Fibroblast of upper back skin (primary cell): ENCODE results near the gene PCAT7.
"Not testable (repeated sequence)": the region's sequence is repeated elsewhere in the genome, so short reads cannot be mapped to it uniquely, and the experiment has no call there.

Experiments used
- DNase-seq: peaks from one replicate; pipeline ENCODE4 v3.0.0-alpha.2; 2013

Gene PCAT7

DNA sequence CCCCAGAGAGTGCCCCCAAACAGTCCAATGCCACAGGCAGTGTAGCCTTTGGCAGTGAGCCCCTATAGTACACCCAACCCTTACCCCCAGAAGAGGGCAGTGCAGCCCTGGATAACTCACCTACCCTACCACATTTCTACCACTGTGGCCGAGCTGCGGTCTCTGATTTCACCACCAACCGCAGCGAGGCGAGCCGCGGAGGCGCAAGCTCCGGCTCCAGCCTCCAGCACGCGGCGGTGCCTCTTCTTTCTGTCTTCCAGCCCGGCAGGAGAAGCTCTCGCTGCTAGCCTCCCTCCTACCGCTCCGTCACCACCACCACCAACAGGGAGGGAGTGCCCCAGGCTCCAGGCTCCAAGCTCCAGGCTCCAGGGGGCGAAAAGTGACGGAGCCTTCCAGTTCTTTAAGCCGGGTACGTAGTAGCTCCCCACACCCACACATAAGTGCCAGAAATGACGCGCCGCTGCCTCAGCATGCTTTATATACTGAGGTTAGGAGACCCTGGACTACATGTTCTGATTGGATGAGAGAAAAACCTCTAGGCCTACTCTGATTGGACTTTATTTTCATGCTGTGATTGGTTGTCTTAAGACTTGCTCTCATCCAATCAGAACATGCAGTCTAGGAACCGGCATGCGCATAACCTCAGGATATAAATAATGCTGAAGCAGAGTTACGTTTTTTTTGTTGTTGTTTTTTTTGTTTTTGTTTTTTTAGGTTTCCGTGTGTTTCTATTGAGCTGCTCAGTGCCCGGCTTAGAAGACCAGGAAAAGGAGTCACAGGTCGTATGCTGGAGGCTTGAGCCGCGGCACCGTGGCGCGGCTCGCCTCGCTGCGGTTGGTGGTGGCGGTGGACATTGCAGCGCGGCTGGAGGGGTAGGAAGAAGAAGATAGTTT lies at the start of gene PCAT7:
TSS of gene PCAT7 (plus strand) at position 645 of the 893 bp plus-strand sequence.
- DNase-seq = peak; percentile 49

DNA sequence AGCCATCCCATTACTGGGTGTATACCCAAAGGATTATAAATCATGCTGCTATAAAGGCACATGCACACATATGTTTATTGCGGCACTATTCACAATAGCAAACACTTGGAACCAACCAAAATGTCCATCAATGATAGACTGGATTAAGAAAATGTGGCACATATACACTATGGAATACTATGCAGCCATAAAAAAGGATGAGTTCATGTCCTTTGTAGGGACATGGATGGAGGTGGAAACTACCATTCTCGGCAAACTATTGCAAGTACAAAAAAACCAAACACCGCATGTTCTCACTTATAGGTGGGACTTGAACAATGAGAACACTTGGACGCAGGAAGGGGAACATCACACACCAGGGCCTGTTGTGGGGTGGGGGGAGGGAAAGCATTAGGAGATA lies 48.5 kb upstream of the PCAT7 start:
- DNase-seq = not testable (repeated sequence)

GRCh38 chr9:94507531-94508258 lies 47.2 kb upstream of the PCAT7 start:
- DNase-seq = no peak

DNA sequence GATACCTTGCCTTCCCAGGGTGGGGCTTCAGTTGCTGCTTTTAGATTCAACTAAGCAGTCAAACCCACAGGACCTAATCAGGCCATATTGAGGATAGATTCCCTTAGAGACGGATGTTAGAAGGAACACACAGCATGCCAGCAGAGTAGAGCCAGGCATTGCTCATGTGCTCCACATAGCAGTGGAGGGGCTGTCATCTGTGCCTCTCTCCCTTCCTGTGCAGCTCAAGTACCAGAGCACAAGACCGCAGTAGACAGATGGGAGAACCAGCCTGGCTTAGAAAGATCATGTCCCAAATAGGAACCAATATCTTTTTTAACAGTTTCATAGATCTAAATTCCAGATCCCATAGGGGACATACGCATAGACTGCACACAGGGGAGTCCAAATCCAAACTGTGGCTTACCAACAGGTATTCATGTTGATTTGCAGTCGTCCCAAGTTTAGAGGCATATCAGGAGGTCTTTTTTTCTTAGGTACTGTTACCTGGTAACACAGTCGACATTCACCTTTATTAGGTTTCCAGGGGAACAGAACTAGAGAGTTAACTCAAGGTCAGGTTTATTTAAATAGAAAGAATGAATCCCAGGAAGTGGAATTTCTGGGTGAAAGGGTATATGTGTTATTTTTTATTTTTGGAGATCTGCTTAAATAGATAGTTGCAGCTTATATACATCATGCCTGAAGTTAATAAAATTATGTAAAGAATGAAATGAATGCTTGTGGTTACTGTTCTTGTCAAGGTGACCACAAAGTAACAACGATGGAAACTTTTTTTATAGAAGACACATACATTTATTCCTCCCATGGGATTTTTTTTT lies 43.5 kb upstream of the PCAT7 start:
- DNase-seq = peak; percentile 75

- DNase-seq = no peak
Observed at GRCh38 chr9:94511955-94512265, 43.0 kb upstream of the PCAT7 start.

DNA sequence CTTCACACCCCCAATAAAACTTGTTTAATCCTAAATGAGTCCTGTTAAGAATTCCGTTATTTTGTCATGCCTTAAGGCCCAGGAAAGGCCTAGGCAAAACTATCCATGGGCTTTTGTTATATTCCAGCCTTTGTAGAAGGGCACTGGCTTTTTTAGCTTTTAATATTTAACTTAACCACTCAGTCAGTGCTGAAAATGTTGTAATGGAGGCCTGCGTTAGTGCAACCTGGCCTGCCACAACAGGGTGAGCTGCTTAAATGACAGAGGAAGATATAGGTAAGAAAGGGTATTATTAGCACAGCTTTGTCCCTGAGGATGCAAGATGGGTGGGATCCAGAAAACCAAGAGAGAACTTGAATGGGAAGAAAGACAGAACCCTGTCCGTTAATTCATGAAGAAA lies 40.2 kb upstream of the PCAT7 start:
- DNase-seq = no peak

DNA sequence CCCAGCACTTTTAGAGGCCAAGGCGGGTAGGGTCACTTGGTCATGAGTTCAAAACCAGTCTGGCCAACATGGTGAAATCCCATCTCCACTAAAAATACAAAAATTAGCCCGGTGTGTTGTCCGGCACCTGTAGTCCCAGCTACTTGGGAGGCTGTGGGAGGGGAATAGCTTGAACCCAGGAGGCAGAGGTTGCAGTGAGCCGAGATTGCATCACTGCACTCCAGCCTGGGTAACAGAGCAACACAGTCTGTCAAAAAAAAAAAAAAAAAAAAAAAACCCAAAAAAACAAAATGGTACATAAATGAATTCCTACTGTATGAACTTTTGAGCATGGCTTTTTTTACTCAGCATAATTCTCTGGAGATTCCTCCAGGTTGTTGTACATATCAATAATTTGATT lies 37.6 kb upstream of the PCAT7 start:
- DNase-seq = no peak

GRCh38 chr9:94525396-94526035 lies 29.4 kb upstream of the PCAT7 start:
- DNase-seq = no peak

DNA sequence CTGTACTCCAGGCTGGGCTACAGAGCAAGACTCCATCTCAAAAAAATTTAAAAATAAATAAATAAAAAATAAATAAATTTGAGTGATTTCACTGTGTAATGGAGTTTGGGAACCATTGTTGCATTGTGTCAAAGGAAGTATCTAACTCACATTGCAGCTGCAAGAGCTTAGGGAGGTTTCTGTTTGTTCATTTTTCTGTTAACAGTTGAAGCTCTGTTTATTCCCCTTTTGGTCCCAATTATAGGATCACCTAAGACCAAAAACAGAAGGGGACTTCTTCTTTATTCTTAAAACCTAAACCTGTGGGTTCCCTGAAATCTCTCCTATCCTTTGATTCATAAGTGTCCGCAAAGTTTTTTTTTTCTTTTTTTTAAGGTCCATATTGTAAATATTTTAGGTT lies 28.6 kb upstream of the PCAT7 start:
- no peak for DNase-seq

DNA sequence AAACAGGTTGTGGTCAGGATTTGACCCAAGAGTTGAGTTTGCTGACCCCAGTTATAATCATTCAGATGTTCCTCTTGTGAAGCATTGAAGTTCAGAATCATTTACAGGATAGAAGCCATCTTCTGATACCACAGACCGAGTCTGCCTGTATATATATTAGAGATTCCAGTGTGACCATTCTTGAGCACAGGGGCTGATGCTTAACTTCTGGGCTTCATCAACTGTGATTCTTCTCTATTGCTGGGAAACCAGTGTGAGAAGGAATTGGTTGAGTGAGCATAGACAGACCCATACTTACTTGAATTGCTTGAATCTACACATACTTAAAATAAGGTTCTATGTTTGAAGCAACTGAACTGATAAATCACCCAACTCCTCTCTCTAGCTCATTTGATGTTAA lies 27.9 kb upstream of the PCAT7 start:
- no peak for DNase-seq

GRCh38 chr9:94528886-94529285 lies 26.0 kb upstream of the PCAT7 start:
- no peak for DNase-seq

GRCh38 chr9:94533155-94533554 lies 21.7 kb upstream of the PCAT7 start:
- no peak for DNase-seq

- no peak for DNase-seq
Observed at GRCh38 chr9:94533601-94534000, 21.3 kb upstream of the PCAT7 start.

DNA sequence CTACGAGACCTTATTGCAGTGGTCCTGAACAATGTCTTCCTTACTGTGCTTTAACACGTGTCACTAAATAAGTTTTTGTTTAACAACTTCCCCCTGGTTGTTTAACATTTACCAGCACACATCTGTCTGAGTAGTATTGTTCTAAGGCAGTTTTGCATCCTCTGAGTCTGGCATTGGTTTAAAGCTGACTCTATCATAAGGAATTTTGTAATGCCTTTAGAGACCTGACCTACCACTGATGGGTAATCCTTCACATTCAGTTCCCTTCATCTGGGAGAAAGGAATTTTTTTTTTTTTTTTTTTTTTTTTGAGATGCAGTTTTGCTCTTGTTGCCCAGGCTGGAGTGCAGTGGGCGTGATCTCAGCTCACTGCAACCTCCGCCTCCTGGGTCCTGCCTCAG lies 20.0 kb upstream of the PCAT7 start:
- DNase-seq = peak; percentile 79

GRCh38 chr9:94538908-94539307 lies 16.0 kb upstream of the PCAT7 start:
- no peak for DNase-seq

DNA sequence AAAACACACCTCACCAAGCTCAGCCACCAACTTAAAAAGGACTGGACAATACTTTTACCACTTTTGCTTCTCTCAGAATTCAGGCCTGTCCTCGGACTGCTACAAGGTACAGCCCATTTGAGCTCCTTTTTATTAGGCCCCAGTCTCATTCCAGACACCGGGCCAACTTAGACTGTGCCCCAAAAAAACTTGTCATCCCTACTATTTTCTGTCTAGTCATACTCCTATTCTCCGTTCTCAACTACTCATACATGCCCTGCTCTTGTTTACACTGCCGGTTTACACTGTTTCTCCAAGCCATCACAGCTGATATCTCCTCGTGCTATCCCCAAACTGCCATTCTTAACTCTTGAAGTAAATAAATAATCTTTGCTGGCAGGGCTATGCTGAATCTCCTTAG lies 10.5 kb upstream of the PCAT7 start:
- DNase-seq = not testable (repeated sequence)

DNA sequence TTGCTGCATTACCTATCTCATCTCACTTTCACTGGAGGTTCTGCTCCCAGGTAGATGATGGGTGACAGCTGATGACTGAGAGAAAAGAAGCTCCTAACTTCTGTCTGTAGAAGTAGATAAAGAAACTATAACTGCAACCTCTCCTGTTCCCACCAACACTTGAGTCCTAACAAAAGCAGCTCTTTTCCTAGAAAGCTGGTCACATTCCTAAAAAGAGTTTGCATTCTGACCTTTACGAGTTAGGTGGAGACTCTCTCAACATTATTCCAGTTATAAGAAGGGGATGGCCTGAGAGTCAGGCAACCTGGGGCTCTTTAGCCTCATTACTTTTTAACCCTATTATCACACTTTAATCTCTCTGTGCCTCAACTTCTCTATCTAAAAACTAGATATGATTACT lies 8.9 kb upstream of the PCAT7 start:
- DNase-seq = no peak

DNA sequence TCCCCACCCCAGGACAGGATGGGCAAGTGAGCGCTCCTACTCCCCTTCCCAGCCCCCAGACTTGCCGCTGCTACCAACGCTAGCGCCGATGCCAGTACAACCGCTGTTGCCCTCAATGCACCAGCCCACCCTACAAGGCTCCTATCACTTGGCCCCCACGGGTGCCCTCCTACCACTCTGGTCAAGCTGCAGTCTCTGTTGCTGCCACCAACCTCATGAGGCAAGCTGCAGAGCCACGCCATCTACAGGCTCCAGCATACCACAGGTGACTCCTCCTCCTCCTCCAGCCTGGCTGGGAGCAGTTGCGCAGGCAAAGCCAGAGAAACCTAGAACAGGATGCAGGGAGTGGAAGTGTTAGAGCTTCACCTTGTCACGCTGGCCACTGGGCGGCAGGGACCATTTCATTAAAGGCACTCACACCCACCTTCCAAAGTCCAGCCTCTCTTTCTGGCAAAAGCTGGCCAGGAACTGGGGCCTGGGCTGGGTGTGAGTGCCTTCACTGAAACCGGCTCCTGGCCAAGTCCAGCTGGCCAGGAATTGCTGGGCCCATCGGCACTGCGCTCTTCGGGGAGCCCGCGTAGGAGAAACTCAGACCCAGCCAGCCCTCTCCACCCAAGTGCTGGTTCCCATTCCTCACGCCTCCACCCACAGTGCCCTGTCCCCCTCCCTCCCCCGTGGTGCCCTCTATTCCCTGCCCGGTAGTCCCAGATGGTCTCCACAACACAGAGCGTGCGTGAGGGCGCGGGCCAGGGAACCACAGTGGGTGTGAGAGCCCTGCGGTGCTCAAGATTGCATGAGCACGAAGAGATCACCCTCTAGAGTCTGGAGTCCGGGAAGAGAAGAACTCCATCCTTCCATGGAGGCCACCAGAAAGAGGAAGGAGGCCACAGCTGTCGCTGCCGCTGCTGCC lies 1.6 kb upstream of the PCAT7 start:
- DNase-seq = no peak

DNA sequence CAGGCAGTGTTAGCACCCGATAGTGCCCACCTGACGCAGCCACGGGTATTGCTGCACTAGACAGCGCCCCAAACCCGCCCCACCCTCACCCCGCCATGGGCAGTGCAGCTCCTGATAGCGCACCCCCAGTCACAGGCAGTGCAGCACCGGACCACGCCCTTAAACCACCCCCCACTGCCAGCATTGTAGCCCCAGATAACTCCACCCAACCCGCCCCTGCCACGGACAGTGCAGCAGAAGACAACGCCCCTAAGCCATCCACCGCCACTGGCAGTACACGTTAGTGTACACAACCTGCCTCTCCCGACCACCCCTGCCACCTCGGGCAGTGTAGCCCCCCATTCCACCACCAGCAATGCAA lies 825 bp upstream of the PCAT7 start:
- no peak for DNase-seq

DNA sequence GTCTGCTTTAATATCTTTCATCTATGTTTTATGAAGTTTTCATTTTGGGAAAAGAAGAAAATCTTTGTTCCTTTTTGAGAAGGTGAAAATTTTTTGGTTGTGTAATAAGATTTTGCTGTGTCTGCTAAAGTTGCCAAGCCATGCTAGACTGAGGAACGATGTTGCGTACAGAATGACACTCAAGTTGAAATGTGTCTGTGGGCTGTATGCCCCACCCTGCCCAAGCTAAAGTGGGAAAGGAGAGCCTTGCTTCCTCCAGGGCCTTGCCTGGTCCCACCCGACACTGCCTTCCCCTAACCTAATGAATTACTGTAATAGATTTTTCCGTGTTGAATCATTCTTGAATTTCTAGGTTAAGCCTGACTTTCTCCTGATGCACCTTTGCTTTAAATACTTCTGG lies 2.5 kb downstream of the PCAT7 start:
- no peak for DNase-seq

DNA sequence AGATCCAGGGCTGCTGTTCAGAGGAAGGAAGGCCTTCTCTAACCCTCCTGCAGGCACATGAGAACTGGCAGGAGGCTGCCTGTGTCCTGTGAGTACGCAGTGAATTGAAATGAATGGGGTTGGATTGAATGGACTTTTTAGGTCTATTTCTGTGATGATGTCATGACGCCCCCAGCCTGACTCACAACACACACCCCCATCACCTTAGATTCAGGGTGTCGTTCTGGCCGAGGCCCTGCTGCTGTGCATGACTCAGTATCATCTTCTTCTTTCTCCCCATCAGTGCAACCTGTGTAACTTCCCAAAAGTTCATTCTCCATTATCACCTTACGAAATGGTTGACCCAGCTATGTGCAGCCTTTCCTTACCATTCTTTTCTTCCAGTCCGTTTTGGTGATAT lies 5.4 kb downstream of the PCAT7 start:
- no peak for DNase-seq

- DNase-seq = no peak
Observed at GRCh38 chr9:94563548-94563947, 8.7 kb downstream of the PCAT7 start.
